HG03039 (cell line): ENCODE results near the gene PICALM.
"Not testable (repeated sequence)": the region's sequence is repeated elsewhere in the genome, so short reads cannot be mapped to it uniquely, and the experiment has no call there.

ENCODE experiments used
- ATAC-seq: cut with Tn5 transposase; IDR thresholded peaks from one replicate; pipeline ENCODE4 v1.9.1; 2021; ENCODE audit warnings: mild to moderate bottlenecking, moderate library complexity; ENCODE audit not compliant: unreplicated experiment

Gene PICALM

GRCh38 chr11:86068951-86069407 lies at the start of gene PICALM:
Gene PICALM, minus strand, starts transcription at chr11:86069084. Its CDS starts 304 bp downstream, at chr11:86068780.
- ATAC-seq, result peak; percentile 76

GRCh38 chr11:86118253-86118652 lies 49.4 kb upstream of the PICALM start:
- ATAC-seq, result no peak

- no peak for ATAC-seq
Observed at GRCh38 chr11:86117712-86118063, 48.8 kb upstream of the PICALM start.

GRCh38 chr11:86117001-86117711 lies 48.3 kb upstream of the PICALM start:
- ATAC-seq, result no peak

- ATAC-seq, result peak; percentile 94
Observed at GRCh38 chr11:86116386-86116726, 47.5 kb upstream of the PICALM start.

GRCh38 chr11:86115542-86116385 lies 46.9 kb upstream of the PICALM start:
- peak; percentile 16 for ATAC-seq

GRCh38 chr11:86108890-86109638 lies 40.2 kb upstream of the PICALM start:
- no peak for ATAC-seq

GRCh38 chr11:86108191-86108590 lies 39.3 kb upstream of the PICALM start:
- no peak for ATAC-seq

GRCh38 chr11:86106916-86107315 lies 38.0 kb upstream of the PICALM start:
- ATAC-seq, result no peak

- not testable (repeated sequence) for ATAC-seq
Observed at GRCh38 chr11:86106031-86106430, 37.1 kb upstream of the PICALM start.

GRCh38 chr11:86105601-86106000 lies 36.7 kb upstream of the PICALM start:
- ATAC-seq, result not testable (repeated sequence)

GRCh38 chr11:86103808-86104207 lies 34.9 kb upstream of the PICALM start:
- ATAC-seq, result no peak

GRCh38 chr11:86101941-86102407 lies 33.1 kb upstream of the PICALM start:
- ATAC-seq, result no peak

GRCh38 chr11:86101493-86101892 lies 32.6 kb upstream of the PICALM start:
- ATAC-seq, result no peak

- ATAC-seq, result no peak
Observed at GRCh38 chr11:86099874-86100273, 31.0 kb upstream of the PICALM start.

- no peak for ATAC-seq
Observed at GRCh38 chr11:86097980-86098379, 29.1 kb upstream of the PICALM start.

GRCh38 chr11:86091566-86091965 lies 22.7 kb upstream of the PICALM start:
- no peak for ATAC-seq

GRCh38 chr11:86091086-86091485 lies 22.2 kb upstream of the PICALM start:
- no peak for ATAC-seq

GRCh38 chr11:86089659-86090058 lies 20.8 kb upstream of the PICALM start:
- ATAC-seq, result no peak

- ATAC-seq, result not testable (repeated sequence)
Observed at GRCh38 chr11:86087688-86088087, 18.8 kb upstream of the PICALM start.

- ATAC-seq, result no peak
Observed at GRCh38 chr11:86087256-86087655, 18.4 kb upstream of the PICALM start.
